HFFc6 (cell line): ENCODE data around the gene CD44. TPM values are rescaled to one million over a fixed set of nuclear protein-coding genes. Genes with fewer than 3 reads are reported as not detected.

Experiments
- DNase-seq: peaks from one replicate; pipeline ENCODE4 v3.0.0-alpha.2; 2018
- H3K27ac Mint-ChIP-seq: 2 replicates; pipeline ENCODE4 v1.8.0; 2020; ENCODE audit warnings: mild to moderate bottlenecking, mixed read lengths
- H3K27me3 Mint-ChIP-seq: 2 replicates; pipeline ENCODE4 v1.8.0; 2021; ENCODE audit warnings: mild to moderate bottlenecking, moderate library complexity, mixed read lengths; ENCODE audit not compliant: insufficient read depth
- H3K36me3 Mint-ChIP-seq: 2 replicates; pipeline ENCODE4 v1.8.0; 2021; ENCODE audit warnings: low read depth, mixed read lengths
- H3K4me1 Mint-ChIP-seq: 2 replicates; pipeline ENCODE4 v1.8.0; 2020; ENCODE audit warnings: low read depth, mixed read lengths
- H3K4me3 Mint-ChIP-seq: 2 replicates; pipeline ENCODE4 v1.8.0; 2020; ENCODE audit warnings: mild to moderate bottlenecking, moderate library complexity, mixed read lengths
- H3K9me3 Mint-ChIP-seq: 2 replicates; pipeline ENCODE4 v1.8.0; 2020; ENCODE audit warnings: mild to moderate bottlenecking, mixed read lengths
- CTCF ChIP-seq: fragments of 200-600 bp; sonication (generic); IDR thresholded peaks from 2 replicates; pipeline ENCODE4 v1.5.0; 2021; ENCODE audit warnings: antibody characterized with exemption, mild to moderate bottlenecking
- total RNA-seq, 6 experiments: library from RNA; stranded (reverse); fragmentation: NEBNext Ultra II Directional; extraction: Animal tissue kit (Norgen Biotek cat#: 25700); gene quantifications; 2 replicates in 1 of 6; 3 replicates in 5 of 6; pipeline ENCODE4 v1.2.3, GENCODE V29; 2021

CD44 gene
- total RNA-seq, 6 experiments from 2014 or later, result 1,912 to 2,221 (median 2,175) TPM

- Mint-ChIP-seq H3K36me3 (peaks cover 63% of the 10 kb centered on the region), H3K4me1 (peaks cover 100% of the 10 kb centered on the region), H3K9me3 (no peaks in the 10 kb centered on the region), H3K4me3 (peak overlapping the region; percentile 71), H3K27me3 (peaks cover 23% of the 10 kb centered on the region), H3K27ac (peak overlapping the region; percentile 99)
- DNase-seq, result no peak
- TF ChIP-seq CTCF, result no peak
Observed at GRCh38 chr11:35169754-35170153, 30.8 kb downstream of the CD44 start.

GRCh38 chr11:35170503-35170902, 31.5 kb downstream of the CD44 start:
- H3K9me3 Mint-ChIP-seq, result no peaks in the 10 kb centered on the region
- peaks cover 26% of the 10 kb centered on the region for H3K27me3 Mint-ChIP-seq
- no peak for TF ChIP-seq CTCF
- peak overlapping the region; percentile 65 for H3K4me3 Mint-ChIP-seq
- H3K4me1 Mint-ChIP-seq, result peaks cover 100% of the 10 kb centered on the region
- DNase-seq, result peak; percentile 49
- peaks cover 71% of the 10 kb centered on the region for H3K36me3 Mint-ChIP-seq
- peak overlapping the region; percentile 99 for H3K27ac Mint-ChIP-seq

- Mint-ChIP-seq H3K9me3 (no peaks in the 10 kb centered on the region), H3K27me3 (peaks cover 25% of the 10 kb centered on the region), H3K27ac (peak overlapping the region; percentile 99), H3K4me3 (peak overlapping the region; percentile 14; the same call in 1 of the 2 replicates), H3K36me3 (peaks cover 72% of the 10 kb centered on the region), H3K4me1 (peaks cover 96% of the 10 kb centered on the region)
- no peak for DNase-seq
- TF ChIP-seq CTCF, result no peak
Observed at GRCh38 chr11:35171226-35171625, 32.3 kb downstream of the CD44 start.

- Mint-ChIP-seq H3K4me1 (peaks cover 96% of the 10 kb centered on the region), H3K4me3 (peak overlapping the region; percentile 34; the same call in 1 of the 2 replicates), H3K27me3 (peaks cover 20% of the 10 kb centered on the region), H3K36me3 (peaks cover 84% of the 10 kb centered on the region), H3K9me3 (no peaks in the 10 kb centered on the region), H3K27ac (peak overlapping the region; percentile 99)
- no peak for DNase-seq
- no peak for TF ChIP-seq CTCF
Observed at GRCh38 chr11:35173011-35173511, 34.1 kb downstream of the CD44 start.

- no peak for TF ChIP-seq CTCF
- Mint-ChIP-seq H3K27me3 (peaks cover 20% of the 10 kb centered on the region), H3K9me3 (no peaks in the 10 kb centered on the region), H3K36me3 (peaks cover 84% of the 10 kb centered on the region), H3K4me1 (peaks cover 96% of the 10 kb centered on the region), H3K27ac (peak overlapping the region; percentile 89), H3K4me3 (peak overlapping the region; percentile 58)
- DNase-seq, result no peak
Observed at GRCh38 chr11:35173616-35174566, 34.9 kb downstream of the CD44 start.
